ENCODE data around the gene SCARB2.

The SCARB2 gene

DNA sequence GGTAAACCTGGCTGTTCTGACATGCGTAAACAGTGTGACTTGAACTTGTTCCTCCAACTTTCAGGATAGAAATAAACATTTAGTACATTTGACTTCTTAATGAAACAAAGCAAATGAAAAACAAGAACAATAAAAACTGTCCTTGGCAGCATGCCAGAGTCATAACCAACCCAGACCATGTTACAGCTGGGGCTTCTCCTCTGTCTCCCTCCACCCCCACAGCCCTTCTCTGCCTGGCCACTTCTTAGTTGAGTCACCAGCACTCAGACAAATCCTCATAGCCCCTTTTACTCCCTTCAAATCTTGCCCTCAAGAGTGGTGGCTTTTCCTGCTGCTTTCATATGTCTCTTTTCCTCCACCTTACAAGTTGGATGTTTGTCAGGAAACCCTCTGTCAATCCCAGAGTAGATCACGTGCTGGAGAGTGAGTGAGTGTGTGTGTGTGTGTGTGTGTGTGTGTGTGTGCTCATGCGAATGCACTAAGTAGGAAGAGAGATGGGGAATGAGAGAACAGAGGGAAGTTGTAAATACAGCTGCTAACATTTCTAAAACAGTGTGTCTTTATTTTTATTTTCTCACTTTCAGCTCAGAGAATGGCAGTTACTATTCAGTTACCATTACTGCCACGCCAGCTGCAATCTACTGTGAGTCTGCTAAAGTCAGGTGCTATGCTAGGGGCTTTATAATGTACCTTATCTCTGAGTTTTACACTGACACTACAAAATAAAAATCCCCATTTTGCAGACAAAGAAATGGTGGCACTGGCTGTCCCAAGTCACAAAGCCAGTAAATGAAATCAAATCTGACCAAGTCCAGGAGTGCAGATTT is 15.0 kb downstream of the SCARB2 start:
- ATAC-seq: peak; percentile 45 to 72

DNA sequence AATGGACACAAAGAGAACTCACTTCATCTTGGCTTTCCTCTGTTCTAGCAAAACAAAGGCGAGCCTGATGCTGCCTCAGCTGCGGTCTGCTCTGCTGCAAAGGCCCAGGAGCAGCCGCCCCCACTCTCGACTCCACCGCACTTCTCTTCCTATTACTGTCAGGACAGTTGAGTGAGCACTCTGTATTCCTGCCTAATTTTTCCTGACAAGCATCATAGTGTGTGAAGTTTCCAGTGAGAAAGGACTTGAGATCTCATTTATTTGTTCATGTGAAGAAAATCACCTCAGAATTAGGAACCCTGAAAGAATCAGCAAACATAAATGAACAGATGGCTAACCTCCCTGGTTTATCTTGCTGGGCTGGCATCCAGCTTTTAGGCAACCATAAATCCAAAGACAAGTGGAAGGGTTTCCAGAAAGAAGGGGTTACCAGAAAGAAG is 15.6 kb downstream of the SCARB2 start:
- no peak for ATAC-seq

DNA sequence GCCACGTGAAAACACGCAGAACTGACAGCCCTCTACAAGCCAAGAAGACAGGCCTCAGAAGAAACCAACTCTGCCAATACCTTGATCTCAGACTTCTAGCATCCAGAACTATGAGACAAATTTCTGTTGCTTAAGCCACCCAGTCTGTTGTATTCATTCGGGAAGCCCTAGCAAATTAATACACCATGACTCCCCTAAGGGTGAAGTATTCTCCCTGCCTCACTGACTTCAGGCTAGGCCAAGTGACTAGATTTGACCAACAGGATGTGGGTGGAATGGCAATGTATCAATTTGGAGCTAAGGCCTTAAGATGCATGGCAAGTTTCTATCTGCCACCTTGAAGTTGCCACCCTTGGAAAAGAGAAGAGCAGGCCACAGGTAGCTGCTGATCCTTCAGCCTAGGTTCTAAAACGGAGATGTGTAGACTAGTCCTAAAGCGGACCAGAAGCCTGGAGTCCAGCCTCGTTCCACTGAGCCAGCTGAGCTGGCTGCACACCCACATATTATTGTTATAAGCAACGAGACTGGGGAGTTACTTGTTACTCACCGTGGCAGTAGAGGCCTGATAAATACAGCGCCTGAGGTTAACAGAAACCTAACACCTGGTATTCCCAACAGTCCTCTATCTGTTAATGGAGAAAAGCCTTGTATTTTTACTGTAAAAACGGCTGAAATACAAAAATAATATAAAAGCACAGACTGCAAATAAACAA is 16.4 kb downstream of the SCARB2 start:
- no peak for ATAC-seq

DNA sequence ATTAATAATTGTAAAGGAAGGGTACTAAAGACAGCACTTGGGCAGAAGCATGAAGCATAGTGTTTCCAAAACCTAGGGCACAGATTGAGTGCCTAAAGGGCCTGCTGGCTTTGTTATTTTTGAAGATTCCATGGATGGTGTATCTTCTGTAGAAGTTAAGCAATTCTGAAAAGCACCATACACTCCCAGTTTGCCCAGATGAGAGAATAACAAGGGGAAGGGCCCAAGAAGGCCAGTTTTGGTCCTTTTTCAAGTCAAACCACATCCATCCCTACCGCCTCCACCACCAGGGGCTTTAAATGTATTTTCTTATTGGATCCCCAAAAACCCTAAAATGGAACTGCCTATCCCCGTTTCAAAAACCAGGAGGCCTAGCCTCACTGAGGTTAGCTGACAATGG is 17.2 kb downstream of the SCARB2 start:
- no peak for ATAC-seq

DNA sequence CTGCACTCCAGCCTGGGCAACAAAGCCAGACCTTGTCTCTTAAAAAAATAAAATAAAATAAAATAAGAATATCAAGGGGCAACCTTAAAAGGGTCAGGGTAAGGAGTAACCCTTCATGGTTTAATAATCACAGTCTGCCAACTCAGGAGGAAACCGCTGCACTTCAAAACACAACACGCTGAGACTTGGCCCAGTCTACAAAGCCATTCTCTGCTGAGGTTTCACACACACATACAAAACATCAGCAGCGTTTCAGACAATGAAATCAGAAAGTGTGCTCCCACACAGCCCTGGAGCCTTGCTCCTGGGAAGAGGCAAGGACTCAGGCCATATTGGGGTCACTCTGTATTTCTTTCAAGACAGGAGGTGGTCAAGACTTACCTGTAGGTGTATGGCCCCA is 18.3 kb downstream of the SCARB2 start:
- no peak for ATAC-seq

DNA sequence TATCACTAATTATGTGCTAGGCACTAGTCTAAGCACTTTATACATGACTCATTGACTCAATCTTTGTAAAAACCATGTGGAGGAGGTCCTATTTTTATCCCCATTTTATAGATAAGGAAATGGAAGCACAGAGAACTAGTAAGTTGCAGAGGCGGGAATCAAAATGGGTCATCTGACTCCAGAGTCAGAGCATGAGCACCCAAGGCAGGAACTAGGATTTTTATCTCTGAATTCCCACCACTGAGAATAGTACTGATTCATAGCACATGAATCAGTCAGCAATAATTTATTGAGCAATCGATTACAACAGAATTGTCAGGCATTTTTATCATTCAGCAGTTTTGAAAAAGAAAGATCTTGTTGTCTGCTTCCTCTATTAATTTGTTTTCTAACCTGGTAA is 19.3 kb downstream of the SCARB2 start:
- ATAC-seq: no peak

DNA sequence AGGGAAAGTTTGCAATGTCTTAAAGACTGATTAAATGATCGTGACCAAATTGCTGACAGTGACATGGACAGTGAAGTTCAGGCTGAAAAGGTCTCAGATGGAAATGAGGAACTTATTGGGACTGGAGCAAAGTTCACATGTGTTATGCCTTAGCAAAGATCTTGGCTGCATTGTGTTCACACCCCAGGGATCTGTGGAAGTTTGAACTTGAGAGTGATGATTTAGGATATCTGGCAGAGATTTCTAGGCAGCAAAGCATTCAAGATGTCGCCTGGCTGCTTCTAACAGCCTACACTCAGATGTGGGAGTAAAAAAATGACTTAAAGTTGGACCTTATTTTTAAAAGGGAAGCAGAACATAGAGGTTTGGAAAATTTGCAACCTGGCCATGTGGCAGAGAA is 21.4 kb downstream of the SCARB2 start:
- no peak for ATAC-seq

DNA sequence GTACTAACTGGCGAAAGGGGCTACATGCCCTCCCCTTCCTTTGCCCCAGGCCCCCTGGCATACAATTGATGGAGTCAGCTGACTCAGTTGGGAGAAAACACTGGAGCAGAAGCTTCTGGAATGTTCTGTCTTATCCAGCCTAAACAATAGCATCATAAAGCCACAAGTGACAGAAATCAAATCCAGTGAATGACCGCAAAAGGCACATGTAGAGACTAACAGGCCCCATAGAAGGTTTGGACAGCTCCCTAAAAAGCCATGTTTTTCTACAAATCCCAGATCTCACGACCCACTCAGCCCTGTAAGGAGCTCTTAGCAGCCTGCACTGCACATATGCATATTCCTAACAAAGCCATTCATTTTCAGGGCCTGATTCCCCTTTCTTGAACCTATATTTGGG is 25.1 kb downstream of the SCARB2 start:
- no peak for ATAC-seq

DNA sequence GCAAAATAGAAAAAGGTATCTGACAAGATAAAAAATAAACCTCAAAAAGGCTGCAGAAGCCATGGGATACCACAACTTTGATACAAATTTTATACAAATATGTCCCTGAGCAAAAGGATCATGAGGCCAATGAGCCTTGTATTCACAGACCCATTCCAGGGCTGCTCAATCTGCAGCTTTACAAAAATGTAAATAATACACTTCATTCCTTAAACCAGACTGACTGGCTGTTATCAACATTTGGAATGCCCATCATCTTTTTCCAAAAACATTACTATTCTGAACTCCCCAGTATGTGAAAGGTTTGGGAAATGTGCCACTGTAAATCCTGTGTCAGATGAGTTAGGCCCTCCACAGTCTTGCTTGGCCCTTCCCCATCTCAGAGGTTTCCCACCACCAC is 25.5 kb downstream of the SCARB2 start:
- ATAC-seq: no peak

DNA sequence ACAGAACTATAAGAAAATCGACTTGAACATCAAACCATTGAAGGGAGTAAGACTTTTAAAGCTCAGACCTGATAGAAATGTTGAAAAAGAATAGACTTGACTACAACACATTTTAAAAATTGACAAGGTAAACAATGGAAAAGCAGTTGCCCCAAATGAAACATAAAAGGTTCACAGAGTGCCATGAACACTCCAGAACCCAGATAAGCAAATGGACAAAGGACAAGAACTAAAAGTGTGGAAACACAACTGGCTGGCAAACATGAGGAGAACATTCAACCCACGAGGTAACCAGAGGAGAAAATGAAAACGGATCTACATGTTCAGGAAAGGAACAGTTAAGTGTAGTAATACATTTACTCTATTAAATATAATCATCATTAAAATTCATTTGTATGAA is 26.5 kb downstream of the SCARB2 start:
- no peak for ATAC-seq

DNA sequence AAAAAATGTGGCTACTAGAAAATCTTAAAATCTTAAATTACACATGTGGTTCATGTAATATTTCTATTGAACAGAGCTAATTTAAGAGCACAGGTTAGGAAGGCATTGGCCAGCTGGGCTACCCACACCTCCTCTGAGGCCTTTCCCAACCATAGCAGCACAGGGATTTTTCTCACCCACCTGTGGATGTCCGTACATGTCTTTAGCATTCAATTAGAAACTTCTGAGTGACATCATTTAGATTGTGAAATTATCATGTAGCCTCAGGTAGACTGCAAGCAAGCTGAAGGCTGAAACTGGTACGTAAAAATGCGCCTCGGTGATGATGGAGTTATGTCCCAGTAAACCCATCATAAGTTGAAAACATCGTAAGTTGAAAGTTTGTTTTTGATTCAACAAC is 31.2 kb downstream of the SCARB2 start:
- no peak for ATAC-seq

DNA sequence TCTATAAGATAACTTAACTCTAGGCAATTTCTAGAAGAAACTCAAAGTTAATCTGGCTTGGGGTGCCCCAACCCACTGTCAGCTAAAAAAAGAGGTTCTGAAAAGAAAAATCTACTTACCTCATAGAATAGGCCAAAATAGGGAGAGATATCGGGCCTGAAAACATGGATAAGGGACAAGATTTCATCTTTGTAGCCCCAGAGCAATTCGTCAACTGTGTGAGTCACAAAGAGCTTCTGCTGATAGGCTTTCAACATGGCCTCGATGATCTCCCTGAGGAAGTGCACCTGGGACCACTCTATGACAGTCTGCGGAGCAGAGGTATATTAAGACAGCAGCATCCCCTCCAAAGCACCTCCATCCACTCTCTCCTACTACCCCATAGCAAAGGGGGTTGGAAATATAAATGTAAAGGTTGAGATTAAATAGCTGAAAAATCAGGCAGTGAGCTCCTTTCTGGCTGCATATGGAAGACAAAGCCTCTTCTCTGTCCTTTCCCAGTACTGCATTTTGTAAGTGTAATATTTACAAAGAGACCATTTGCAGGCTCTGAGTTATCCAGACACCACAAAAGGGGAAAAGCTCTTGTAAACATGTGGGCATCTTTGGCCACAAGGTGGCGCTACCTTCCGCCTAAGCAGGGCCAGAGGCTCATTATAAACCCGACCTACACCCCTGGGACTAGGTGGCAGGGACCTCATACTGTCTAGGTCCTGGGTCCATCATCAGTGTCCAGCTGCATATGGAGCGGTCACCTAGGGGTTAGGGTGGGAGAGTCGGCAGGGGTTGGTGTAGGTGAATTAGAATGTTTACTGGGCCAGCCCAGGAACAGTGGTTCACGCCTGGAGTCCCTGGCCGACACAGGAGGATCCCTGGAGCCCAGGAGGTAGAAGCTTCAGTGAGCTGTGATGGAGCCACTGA is 34.0 kb downstream of the SCARB2 start:
- peak; percentile 80 to 84 for ATAC-seq

DNA sequence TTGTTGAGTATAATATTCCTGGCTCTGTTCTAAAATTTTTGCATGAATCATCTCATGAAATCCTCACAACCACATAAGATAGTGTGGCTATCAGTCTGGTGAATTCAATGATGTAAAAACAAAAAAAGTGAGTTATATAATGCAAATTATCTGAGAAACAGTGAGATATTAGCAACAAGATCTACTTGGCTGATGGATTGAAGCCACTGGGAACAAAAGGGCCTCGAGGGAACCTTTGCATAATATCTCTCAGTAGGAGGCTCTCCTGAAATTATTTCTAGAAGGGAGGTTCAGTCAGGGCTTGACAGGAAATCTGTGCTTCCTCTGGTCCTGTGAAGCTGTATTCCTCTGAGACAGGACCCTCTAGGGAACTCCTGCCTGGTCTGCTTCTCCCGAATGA is 35.3 kb downstream of the SCARB2 start:
- ATAC-seq: no peak

DNA sequence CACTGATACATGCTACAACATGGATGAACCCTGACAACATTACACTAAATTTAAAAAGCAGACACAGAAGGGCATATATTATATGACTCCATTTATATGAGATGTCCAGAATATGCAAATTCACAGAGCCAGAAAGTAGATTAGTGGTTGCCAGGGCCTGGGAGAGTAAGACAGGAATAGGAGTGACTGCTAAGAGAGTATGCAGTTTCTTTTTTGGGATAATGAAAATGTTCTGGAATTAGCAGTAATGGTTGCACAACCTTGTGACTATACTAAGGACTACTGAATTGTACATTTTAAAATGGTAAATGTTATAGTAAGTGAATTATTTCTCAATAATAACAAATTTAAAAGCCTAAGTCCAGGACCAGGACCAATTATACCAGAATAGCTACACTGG is 35.9 kb downstream of the SCARB2 start:
- ATAC-seq: no peak

DNA sequence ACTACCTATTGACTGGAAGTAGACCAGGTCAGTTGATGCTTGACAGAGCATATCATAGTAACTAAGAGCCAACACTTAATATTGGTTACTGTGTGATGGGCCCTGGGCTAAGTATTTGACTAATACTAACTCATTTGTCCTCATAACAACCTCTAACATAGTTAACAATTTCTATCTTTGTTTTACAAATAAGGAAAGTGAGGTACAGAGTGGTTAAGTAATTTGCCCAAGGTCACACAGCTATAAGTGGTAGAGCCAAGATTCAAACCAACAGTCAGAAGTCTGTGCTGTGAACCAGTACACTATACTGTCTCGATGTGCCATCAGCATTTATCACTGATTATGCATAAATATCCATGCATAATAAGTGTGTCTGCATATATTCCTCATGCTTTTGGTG is 38.3 kb downstream of the SCARB2 start:
- no peak for ATAC-seq

DNA sequence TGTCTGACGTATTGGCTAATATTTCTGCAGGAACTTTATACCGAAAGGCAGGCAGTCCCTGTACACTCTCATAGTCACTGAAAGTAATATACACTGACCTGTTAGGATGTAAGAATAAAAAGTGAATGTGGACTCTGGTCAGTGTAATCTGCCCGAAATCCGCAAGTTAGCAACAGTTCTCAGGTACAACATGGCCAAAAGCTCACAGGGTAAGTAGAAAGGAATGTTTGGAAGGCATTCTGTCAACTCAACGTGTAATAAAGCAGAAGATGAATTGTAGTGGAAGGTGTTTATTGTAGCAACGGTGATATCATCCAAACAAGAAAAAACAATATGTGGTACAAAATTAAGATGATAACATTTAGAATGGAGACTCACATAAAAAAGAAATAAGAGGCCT is 39.4 kb downstream of the SCARB2 start:
- ATAC-seq: no peak

DNA sequence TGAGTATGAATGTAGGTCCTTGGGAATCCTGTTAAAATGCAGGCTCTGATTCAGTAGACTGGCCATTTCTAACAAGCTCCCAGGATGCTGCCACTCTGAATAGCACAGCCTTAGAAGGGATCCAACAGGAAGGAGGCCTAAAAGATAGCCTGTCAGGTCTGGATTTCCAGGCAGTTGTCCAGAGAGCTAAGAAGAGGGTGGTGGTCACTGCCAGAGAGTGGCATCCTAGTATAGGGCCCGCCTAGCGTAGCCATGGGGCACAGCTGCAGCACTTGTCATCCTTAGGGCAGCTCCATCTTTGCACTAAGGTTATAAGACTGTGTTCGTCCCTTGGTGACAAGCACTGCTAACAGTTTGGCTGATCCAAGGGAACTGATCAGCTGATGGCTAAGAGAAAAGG is 44.9 kb downstream of the SCARB2 start:
- no peak for ATAC-seq

DNA sequence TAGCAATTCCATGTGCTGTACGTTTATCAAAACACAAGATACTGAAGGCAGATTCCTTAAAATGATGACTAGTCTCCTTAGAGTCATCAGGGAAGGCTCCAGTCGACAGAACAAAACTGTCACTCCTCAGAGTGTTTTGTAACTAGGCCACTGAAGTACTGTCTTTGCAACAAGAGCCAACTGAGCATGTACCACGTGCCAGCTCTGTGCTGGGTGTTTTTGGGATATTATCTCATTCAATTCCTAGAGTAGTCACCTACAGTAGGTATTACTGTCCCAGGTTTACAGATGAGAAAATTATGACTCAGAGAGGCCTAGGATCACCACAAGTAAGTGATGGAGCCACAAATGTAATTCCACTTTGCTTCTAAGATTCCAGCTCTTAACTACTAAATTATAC is 47.1 kb downstream of the SCARB2 start:
- no peak for ATAC-seq

DNA sequence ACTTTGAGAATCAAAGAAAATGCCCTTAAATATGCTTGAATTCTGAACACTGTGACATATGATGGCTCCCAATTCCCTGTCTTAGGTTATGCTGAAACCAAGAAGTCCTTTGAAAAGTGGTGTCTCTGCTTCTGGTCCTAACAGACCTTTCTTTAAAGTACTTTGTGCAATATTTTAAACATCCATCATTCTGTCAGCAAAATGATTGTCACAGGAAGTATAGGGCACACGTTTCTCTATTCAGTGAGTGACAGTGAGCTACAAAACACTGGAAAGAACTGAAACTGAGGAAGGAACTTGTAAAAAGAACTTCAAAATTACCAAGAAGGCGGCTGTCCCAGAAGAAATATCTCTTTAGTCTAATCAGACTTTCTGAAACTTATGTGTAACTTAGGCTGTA is 53.3 kb downstream of the SCARB2 start:
- ATAC-seq: no peak

DNA sequence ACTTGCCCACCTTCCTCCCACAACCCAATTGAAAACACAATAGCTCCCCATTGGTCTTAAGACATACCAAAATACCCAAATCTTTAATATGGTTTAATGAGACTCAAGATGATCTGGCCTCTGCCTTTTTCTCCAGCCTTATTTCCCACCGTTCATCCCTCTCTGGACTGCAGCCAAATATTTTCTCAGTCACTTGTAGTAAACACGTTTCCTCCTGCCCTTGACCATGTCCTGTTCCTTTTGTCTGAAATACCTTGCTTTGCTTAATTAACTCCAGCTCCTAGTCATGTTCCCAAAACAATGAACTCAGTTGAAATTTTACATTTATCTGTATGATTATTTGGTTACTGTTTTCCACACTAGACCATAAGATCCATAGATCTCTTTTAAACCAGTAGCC is 57.0 kb downstream of the SCARB2 start:
- ATAC-seq: no peak

DNA sequence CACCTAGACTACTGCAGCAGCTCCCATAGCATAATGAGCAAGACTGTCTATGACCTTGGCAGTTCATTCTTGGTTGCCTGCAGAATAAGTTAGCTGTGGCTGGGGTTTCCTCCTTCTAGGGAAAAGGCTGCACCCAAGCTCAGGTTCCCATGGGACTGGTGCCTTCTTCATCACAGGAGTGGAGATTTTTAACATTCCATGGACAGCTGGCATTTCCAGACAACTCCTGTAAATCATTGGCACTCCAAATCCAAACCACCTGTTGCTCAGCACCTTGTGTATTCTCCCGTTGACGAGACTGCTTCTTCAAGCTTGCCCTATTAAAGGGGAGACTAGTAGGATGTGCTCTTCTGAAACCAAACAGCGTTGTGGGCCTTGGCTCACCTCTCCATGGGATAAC is 57.6 kb downstream of the SCARB2 start:
- no peak for ATAC-seq

DNA sequence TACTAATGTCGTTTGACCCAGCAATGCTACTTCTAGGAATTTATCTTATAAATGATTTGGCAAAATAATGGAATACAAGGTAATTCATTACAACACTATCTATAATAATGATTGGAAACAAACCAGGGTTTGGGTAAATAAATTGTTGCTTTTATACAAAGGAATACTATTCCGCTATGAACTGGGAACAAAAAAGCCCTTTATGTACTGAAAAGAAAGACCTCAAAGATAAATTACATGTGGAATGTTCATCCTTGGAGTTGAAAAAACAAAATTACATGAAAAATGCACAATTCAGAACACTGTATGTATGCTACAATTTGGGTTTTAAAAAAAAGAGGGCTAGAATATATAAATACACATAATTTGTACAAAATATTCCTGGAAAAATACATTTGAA is 60.3 kb downstream of the SCARB2 start:
- no peak for ATAC-seq

DNA sequence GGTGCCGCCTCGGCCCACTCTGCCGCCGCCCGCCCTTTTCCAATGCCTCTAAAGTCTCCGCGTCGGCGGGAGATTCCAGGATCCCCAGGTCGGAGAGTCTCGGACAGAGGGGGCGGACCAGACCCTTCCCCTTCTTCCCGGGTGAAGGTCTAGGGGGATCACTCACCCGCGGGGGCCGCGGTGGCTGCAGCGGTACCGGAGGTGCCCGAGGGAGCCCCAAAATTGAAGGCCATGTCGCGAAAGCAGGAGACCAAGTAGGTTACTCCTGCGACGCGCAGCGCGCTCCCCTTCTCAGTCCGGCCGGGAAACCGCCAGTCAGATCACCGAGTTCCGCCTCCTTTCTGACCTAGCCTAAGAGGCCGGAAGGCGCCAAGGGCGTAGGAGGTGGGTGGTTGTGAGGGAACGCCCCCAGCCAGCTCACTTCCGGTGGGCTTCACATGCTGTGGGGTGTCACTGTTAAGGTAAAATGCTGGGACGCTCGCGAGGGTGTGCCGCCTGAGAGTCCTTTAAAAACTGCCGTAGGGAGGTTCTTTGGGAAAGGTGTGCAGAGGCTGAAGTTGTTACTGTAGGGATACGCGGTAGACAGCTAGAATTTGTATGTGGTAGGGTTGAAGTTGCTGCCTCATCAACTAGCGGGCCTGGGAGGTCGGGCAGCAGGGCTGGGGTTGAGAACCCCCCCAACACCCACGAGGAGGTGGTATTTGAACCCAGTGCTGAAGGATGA is 65.3 kb downstream of the SCARB2 start, which contains the start of gene NUP54:
Gene NUP54 (minus strand): TSS at position 256 of the 724 bp plus-strand sequence. CDS start 23 bp downstream, at position 233.
- ATAC-seq: peak; percentile 98 to 99

All from activated CD4-positive, CD25-positive, alpha-beta regulatory T cell treated with anti-CD3 and anti-CD28 coated beads, Interleukin-2, amount 50 U/mL, for 24 hours (primary cell).